Muscle of arm (tissue), 12 donors: ENCODE data around the gene NF1. TPM values are rescaled to one million over a fixed set of nuclear protein-coding genes. Genes with fewer than 3 reads are reported as not detected.
A peak's percentile ranks its signal among the peaks of the same experiment; 100 is the strongest.
"Not testable (repeated sequence)": the region's sequence is repeated elsewhere in the genome, so short reads cannot be mapped to it uniquely, and the experiment has no call there.

Experiments used
- DNase-seq: peaks from one replicate; pipeline ENCODE4 v3.0.0-alpha.2; 2013
- polyA plus RNA-seq, 12 donors: library from polyadenylated mRNA; unstranded; fragments of 120-200 nt; gene quantifications; one replicate each; pipeline ENCODE4 v1.2.1, GENCODE V29; 2013; ENCODE audit not compliant: insufficient read length in 12 of 12

NF1 gene
- polyA plus RNA-seq, 12 donors, result 19.7 to 68.3 (median 26.6) TPM

- DNase-seq, result no peak
Observed at GRCh38 chr17:31294231-31294630, 199.5 kb downstream of the NF1 start.

DNA sequence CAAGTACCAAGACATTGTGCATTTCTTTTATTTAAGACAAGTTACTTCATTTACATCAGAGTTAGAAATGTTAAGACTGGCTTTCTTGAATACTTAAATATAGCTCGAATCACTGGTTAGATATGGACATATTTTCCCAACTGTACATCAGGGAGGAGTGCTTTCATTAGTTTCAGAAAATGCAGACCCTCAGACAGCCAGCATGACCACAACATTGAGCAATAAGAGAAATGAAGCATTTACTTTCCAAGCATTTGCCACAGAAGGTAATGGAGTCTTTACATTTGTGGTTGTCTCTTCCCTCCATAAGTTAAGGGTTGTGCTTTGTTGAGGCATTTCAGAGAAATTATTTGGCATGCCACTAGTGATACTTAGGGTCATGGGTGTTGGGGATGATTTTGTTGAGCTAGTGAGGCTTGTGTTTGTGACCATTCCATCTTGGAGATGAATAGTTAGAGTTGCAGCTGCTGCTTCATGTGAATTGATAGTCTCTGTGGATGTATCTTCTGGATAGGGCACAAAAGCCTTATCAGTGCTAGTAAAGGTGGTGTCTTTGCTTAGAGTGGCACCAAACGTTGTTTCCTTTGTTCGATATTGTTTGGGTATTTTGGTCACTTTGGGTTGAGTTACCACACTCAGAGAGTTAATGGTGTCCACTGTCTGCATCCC, 200.2 kb downstream of the NF1 start:
- DNase-seq, result no peak

- no peak for DNase-seq
Observed at GRCh38 chr17:31295489-31295871, 200.7 kb downstream of the NF1 start.

DNA sequence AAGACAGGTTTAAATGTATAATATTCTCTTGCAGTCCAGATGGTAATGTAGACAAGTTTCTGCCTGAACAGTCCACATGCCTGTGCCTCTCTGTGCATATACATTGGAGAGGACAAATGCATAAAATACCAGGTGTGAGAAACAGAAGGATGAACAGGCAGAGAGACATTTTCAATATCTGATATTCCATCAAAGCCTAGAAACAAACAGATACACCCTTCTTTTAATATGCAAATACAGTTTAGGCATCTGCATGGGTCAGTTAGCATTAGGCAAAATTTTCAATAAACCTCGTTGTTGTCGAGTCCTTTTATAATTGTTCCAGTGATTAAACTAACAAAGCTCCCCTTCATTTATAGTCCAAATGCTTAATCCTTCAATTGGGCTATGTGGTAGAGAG, 201.4 kb downstream of the NF1 start:
- DNase-seq, result no peak

DNA sequence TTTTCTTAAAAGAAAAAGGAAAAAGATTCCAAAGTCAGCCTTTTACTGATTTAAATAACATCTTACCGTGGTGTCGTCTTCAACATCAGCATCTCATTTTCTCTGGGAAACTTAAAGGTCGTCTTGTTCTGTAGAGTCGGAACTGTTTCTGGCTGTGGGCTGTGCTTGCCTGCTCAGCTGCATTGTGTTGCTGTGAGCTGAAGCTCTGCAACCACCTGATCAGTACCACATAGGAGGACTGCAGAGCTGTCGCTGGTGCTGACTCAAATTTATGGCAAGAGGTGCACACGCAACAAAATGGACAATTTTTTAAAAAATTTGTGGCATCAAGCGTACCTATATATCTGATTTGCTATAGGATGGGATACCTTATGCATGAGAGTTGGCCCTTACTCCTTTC, 202.3 kb downstream of the NF1 start, which contains the start of gene OMG:
OMG (minus strand) TSS at position 150 of the 400 bp plus-strand sequence. CDS start 908 bp downstream, outside the sequence.
- DNase-seq, result no peak

GRCh38 chr17:31299624-31300023, 204.8 kb downstream of the NF1 start:
- DNase-seq, result no peak

- DNase-seq, result no peak
Observed at GRCh38 chr17:31307640-31308039, 212.9 kb downstream of the NF1 start.

- DNase-seq, result no peak
Observed at GRCh38 chr17:31308372-31309334, 213.9 kb downstream of the NF1 start.

DNA sequence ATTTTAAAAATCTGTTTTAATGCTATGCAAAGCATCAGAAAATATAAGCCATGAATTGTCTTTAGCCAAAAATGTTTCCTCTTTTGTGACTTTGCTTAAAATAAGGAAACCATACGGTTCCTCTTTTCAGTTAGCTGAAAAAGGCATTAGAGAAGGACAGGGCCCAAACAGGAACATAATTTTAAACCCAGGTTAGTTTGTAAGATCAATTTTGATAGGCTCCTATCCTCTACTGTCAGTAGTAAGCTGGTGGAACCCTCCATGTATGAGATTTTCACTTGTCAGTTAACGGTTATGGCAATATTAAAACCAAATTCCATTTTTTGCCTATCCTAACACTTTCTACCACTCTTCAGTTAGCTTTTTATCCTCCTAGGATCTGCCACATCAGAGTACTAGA, 214.8 kb downstream of the NF1 start:
- DNase-seq, result no peak

DNA sequence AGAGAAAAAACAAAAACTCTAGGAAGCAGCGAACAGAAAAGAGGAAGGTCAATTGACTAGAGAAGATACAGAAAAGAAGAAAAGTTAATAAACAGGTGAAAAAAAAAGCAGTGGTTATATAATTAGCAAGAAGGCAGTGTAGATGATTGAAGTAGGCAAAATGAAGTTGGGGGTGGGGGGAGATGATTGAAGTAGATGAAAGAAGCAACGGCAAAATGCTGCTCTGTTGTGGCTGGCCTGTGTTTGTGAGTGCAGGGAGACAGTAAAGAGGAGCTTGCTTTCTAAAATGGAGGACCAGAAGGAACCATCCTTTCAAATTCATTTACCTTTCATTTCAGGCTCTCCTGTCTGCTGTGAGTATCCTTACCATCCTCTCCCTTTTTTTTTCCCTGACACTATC, 215.5 kb downstream of the NF1 start:
- no peak for DNase-seq

GRCh38 chr17:31310886-31311285, 216.1 kb downstream of the NF1 start:
- DNase-seq, result no peak

DNA sequence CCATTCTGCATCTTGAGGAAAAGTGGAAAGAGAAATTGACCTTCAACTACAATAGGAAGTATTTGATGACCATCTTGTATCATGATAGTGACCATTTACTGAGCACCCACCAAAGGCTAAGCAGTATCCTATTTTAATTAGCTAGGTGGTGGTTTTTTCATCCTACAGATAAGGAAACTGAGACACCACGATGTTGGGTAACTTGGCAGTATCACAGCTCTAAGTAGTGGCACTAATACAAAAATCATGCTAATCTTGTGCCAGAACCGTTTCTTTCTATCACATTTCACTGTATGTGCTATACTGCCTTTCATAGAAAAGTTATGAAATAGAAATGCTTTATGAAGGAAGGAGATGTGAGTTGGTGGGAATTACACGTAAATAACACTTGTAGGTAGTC, 216.7 kb downstream of the NF1 start:
- DNase-seq, result no peak

GRCh38 chr17:31312223-31312622, 217.4 kb downstream of the NF1 start:
- not testable (repeated sequence) for DNase-seq

DNA sequence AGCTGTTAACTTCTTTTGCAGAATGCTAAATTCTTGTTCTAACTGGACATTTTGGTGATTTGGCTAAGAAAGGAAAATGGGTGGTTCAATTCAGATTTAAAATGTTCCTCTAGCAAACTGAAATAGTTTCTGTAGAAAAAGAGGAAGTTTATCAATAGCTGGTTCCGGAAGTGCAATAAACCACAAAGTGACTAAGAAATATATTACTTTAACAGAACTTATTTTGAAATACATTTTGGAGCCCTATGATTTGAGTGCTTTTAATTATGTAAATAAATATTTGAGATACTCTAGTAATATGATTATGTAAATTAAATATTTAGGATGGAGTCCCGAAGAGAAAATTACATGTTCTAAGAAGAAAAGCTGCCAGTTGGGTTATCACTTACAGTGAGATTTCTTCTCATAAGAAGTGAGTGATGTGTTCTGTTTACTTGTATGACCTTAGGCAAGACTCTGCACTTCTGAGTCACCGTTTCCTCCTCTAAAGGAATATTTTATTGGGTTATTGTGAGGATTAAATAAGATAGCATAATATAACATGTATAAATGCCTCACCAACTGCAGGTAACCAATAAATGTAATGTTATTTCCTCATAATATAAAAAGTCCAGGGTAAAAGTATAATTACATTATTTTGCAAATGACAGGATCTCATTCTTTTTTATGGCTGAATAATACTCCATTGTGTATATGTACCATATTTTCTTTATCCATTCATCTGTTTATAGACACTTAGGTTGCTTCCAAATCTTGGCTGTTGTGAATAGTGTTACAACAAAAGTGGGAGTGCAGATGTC, 219.4 kb downstream of the NF1 start, which contains the start of gene EVI2B:
EVI2B (minus strand) TSS at position 73 of the 800 bp plus-strand sequence. CDS start 8,445 bp downstream, outside the sequence.
- DNase-seq, result no peak

DNA sequence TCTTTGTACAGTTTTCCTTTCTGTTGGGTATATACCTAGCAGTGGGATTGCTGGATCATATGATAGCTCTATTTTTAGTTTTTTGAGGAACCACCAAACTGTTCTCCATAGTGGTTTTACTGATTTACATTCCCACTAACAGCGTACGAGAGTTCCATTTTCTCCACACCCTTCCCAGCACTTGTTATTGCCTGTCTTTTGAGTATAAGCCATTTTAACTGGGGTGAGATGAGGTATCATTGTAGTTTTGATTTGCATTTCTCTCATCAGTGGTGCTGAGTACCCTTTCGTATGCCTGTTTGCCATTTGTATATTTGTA, 220.0 kb downstream of the NF1 start:
- DNase-seq, result no peak

- DNase-seq, result no peak
Observed at GRCh38 chr17:31318298-31318801, 223.6 kb downstream of the NF1 start.

GRCh38 chr17:31318851-31319661, 224.3 kb downstream of the NF1 start:
- DNase-seq, result no peak

DNA sequence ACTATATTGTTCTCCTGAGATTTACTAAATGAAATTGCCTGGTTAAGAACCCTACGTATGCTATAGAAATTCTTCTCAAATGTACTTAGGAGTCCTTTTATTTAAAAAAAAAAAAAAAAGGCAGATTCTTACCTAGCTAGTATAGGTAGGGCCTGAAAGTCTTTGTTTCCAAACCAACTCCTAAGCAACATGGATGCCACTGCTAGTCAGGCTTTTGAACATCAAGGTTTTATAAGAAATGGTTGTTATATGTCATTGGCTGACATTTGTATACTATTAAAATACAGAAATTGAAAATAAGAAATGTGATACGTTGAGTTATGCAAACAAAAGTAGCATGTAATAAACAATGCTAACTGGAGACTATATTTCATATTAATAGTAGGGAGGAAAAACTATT, 225.5 kb downstream of the NF1 start:
- DNase-seq, result no peak

DNA sequence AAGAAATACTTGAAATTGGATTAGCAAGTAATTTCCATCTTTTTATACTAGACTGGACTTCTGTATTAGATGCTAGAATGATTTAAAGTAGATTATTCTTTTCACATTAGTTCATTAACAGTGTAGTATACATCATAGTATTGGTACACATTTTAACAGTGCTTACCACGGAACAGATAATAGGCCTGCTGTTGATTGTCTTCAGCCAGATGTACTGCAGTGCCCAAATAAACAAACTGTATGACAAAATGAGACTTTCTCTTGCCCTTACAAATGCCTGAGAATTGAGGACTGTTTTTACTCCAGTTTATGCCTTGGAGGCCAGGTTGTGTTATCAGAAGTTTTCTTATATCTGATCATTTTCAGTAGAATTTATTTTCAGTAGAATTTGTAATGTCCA, 226.0 kb downstream of the NF1 start:
- no peak for DNase-seq

- DNase-seq, result peak; percentile 19
Observed at GRCh38 chr17:31321481-31321880, 226.7 kb downstream of the NF1 start, which contains the start of gene EVI2A. Gene EVI2A, minus strand, starts transcription at chr17:31321622. Its CDS starts 2,609 bp downstream, at chr17:31319013.

DNA sequence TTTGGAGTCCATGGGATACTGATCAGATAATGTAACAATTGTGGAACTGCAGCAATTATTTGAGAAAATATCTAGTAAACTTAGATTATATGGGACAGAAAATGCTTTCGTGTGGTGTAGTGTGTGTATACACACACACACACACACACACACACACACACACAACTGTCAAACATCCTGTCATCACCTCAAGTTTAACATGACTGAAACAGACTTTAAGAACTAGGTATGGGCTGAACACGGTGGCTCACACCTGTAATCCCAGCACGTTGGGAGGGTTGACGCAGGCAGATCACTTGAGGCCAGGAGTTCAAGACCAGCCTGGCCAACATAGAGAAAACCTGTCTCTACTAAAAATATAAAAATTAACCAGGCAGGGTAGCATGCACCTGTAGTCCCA, 227.2 kb downstream of the NF1 start:
- DNase-seq, result no peak
